Panc1 (cell line): ENCODE data around the gene WDR74.

Experiments
- SIN3A ChIP-seq: IDR thresholded peaks from 2 replicates; pipeline ENCODE4 v1.6.1; 2012; ENCODE audit warnings: low read depth, mild to moderate bottlenecking, low read length, moderate library complexity, borderline replicate concordance; ENCODE audit not compliant: insufficient read depth
- TF ChIP-seq, protein P1 (sequence below): fragments of 450-650 bp; IDR thresholded peaks from 2 replicates; pipeline ENCODE4 v1.5.1; 2017; ENCODE audit warnings: mild to moderate bottlenecking
- TF ChIP-seq, protein P2 (sequence below), 2 experiments: IDR thresholded peaks; 2 replicates each; pipeline ENCODE4 v1.6.1; 2011 to 2012; ENCODE audit warnings: low read depth in 2 of 2, control low read depth in 1 of 2, low read length in 1 of 2, mild to moderate bottlenecking in 1 of 2, moderate library complexity in 1 of 2; ENCODE audit not compliant: insufficient read depth in 1 of 2

DNA sequence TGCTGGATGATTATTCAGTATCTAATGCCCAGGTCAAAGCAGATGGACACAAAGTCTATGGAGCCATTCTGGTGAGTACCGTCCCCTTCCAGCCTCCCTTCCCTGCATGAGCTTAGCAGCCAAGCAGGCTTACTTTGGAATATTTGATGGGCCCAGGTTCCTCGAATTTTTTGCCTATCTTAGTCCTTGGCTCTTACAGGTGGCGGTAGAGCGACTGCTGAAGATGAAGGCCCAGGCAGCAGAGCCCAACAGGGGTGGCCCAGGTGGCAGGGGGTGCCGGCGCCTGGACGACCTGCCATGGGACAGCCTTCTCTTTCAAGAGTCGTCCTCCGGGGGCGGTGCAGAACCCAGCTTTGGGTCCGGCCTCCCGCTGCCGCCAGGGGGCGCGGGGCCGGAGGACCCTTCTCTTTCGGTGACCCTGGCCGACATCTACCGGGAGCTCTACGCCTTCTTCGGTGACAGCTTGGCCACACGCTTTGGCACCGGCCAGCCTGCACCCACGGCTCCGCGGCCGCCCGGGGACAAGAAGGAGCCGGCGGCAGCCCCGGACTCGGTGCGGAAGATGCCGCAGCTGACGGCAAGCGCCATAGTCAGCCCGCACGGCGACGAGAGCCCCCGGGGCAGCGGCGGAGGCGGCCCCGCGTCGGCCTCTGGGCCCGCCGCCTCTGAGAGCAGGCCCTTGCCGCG is 52.9 kb downstream of the WDR74 start:
- TF ChIP-seq, protein P1, sequence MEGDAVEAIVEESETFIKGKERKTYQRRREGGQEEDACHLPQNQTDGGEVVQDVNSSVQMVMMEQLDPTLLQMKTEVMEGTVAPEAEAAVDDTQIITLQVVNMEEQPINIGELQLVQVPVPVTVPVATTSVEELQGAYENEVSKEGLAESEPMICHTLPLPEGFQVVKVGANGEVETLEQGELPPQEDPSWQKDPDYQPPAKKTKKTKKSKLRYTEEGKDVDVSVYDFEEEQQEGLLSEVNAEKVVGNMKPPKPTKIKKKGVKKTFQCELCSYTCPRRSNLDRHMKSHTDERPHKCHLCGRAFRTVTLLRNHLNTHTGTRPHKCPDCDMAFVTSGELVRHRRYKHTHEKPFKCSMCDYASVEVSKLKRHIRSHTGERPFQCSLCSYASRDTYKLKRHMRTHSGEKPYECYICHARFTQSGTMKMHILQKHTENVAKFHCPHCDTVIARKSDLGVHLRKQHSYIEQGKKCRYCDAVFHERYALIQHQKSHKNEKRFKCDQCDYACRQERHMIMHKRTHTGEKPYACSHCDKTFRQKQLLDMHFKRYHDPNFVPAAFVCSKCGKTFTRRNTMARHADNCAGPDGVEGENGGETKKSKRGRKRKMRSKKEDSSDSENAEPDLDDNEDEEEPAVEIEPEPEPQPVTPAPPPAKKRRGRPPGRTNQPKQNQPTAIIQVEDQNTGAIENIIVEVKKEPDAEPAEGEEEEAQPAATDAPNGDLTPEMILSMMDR, result peak; percentile 98
- peak; percentile 19; the same call in 1 of the 2 replicates for TF ChIP-seq SIN3A
- TF ChIP-seq, protein P2, sequence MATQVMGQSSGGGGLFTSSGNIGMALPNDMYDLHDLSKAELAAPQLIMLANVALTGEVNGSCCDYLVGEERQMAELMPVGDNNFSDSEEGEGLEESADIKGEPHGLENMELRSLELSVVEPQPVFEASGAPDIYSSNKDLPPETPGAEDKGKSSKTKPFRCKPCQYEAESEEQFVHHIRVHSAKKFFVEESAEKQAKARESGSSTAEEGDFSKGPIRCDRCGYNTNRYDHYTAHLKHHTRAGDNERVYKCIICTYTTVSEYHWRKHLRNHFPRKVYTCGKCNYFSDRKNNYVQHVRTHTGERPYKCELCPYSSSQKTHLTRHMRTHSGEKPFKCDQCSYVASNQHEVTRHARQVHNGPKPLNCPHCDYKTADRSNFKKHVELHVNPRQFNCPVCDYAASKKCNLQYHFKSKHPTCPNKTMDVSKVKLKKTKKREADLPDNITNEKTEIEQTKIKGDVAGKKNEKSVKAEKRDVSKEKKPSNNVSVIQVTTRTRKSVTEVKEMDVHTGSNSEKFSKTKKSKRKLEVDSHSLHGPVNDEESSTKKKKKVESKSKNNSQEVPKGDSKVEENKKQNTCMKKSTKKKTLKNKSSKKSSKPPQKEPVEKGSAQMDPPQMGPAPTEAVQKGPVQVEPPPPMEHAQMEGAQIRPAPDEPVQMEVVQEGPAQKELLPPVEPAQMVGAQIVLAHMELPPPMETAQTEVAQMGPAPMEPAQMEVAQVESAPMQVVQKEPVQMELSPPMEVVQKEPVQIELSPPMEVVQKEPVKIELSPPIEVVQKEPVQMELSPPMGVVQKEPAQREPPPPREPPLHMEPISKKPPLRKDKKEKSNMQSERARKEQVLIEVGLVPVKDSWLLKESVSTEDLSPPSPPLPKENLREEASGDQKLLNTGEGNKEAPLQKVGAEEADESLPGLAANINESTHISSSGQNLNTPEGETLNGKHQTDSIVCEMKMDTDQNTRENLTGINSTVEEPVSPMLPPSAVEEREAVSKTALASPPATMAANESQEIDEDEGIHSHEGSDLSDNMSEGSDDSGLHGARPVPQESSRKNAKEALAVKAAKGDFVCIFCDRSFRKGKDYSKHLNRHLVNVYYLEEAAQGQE (IDR thresholded peaks at IDR 0.05; ENCODE audit: insufficient read depth in 1 of 2, low read depth in 2 of 2, low read length in 1 of 2), result no peak
